KMS-11 (cell line): ENCODE results near the gene RERE.

Experiments
- H2AFZ ChIP-seq: fragments of 200-600 bp; sonication (generic); 2 replicates; pipeline ENCODE4 v1.6.1; 2016; ENCODE audit warnings: antibody characterized with exemption, mixed run types, low read depth
- H3K27ac ChIP-seq: fragments of 200-600 bp; sonication (generic); 2 replicates; pipeline ENCODE4 v1.6.1; 2016; ENCODE audit warnings: mild to moderate bottlenecking, mixed run types
- H3K27me3 ChIP-seq: fragments of 200-600 bp; sonication (generic); 2 replicates; pipeline ENCODE4 v1.6.1; 2017; ENCODE audit warnings: mild to moderate bottlenecking, low read depth, mixed run types, moderate library complexity; ENCODE audit not compliant: insufficient read depth
- H3K36me3 ChIP-seq: fragments of 200-600 bp; sonication (generic); 2 replicates; pipeline ENCODE4 v1.6.1; 2017; ENCODE audit warnings: mild to moderate bottlenecking, mixed run types; ENCODE audit not compliant: insufficient read depth
- H3K4me1 ChIP-seq: fragments of 200-600 bp; sonication (generic); 2 replicates; pipeline ENCODE4 v1.6.1; 2016; ENCODE audit warnings: mild to moderate bottlenecking, low read depth, mixed run types; ENCODE audit not compliant: poor library complexity, severe bottlenecking
- H3K4me2 ChIP-seq: fragments of 200-600 bp; sonication (generic); 2 replicates; pipeline ENCODE4 v1.7.0; 2016; ENCODE audit warnings: mild to moderate bottlenecking, mixed run types
- H3K4me3 ChIP-seq: fragments of 200-600 bp; sonication (generic); IDR thresholded peaks from 2 replicates; pipeline ENCODE4 v1.6.1; 2017; ENCODE audit warnings: low read depth, low read length, mixed read lengths; ENCODE audit not compliant: insufficient read depth
- H3K79me2 ChIP-seq: fragments of 200-600 bp; sonication (generic); 2 replicates; pipeline ENCODE4 v1.6.1; 2016; ENCODE audit warnings: low read depth, mixed run types; ENCODE audit not compliant: insufficient read depth
- H3K9ac ChIP-seq: fragments of 200-600 bp; sonication (generic); 2 replicates; pipeline ENCODE4 v1.6.1; 2016; ENCODE audit warnings: mild to moderate bottlenecking, mixed run types
- H4K20me1 ChIP-seq: fragments of 200-600 bp; sonication (generic); 2 replicates; pipeline ENCODE4 v1.6.1; 2016; ENCODE audit warnings: mild to moderate bottlenecking, mixed run types; ENCODE audit not compliant: insufficient read depth
- CTCF ChIP-seq: fragments of 200-600 bp; sonication (generic); conservative IDR thresholded peaks from 2 replicates; pipeline ENCODE4 v1.6.1; 2017; ENCODE audit warnings: low read depth, mild to moderate bottlenecking, antibody characterized with exemption, low read length, moderate library complexity, mixed read lengths

RERE gene

GRCh38 chr1:8562222-8562621 lies 255.2 kb downstream of the RERE start:
- Histone ChIP-seq H3K4me2 (no peak overlapping the region), H3K9ac (no peak overlapping the region), H3K36me3 (no peaks in the 10 kb centered on the region), H3K27ac (no peak overlapping the region), H3K4me1 (peaks cover 8% of the 10 kb centered on the region), H3K4me3 (no peak overlapping the region), H2AFZ (no peak overlapping the region), H3K27me3 (no peaks in the 10 kb centered on the region), H4K20me1 (no peaks in the 10 kb centered on the region), H3K79me2 (no peaks in the 10 kb centered on the region; the same call in 1 of the 2 replicates)
- TF ChIP-seq CTCF: no peak

- H3K4me2 ChIP-seq: no peak overlapping the region
- H3K4me1 ChIP-seq: peaks cover 10% of the 10 kb centered on the region
- peak; percentile 96 for TF ChIP-seq CTCF
- H3K27me3 ChIP-seq: no peaks in the 10 kb centered on the region
- H2AFZ ChIP-seq: no peak overlapping the region
- H3K27ac ChIP-seq: no peak overlapping the region
- no peak overlapping the region for H3K4me3 ChIP-seq
- no peaks in the 10 kb centered on the region; the same call in 1 of the 2 replicates for H3K79me2 ChIP-seq
- H3K9ac ChIP-seq: no peak overlapping the region
- no peaks in the 10 kb centered on the region for H3K36me3 ChIP-seq
- no peaks in the 10 kb centered on the region for H4K20me1 ChIP-seq
These were observed 256.6 kb downstream of the RERE start for GRCh38 chr1:8560611-8561544.

- Histone ChIP-seq H3K4me3 (no peak overlapping the region), H3K27me3 (no peaks in the 10 kb centered on the region), H3K4me1 (peaks cover 17% of the 10 kb centered on the region), H3K79me2 (no peaks in the 10 kb centered on the region; the same call in 1 of the 2 replicates), H3K36me3 (no peaks in the 10 kb centered on the region), H3K9ac (no peak overlapping the region), H3K4me2 (no peak overlapping the region), H2AFZ (no peak overlapping the region), H3K27ac (no peak overlapping the region), H4K20me1 (no peaks in the 10 kb centered on the region)
- no peak for TF ChIP-seq CTCF
These were observed 257.4 kb downstream of the RERE start for GRCh38 chr1:8560035-8560434.

GRCh38 chr1:8555582-8555981 lies 261.9 kb downstream of the RERE start:
- Histone ChIP-seq H3K9ac (no peak overlapping the region), H3K4me1 (peaks cover 12% of the 10 kb centered on the region), H3K4me3 (no peak overlapping the region), H3K27ac (no peak overlapping the region), H3K27me3 (no peaks in the 10 kb centered on the region), H2AFZ (no peak overlapping the region), H4K20me1 (no peaks in the 10 kb centered on the region), H3K79me2 (no peaks in the 10 kb centered on the region; the same call in 1 of the 2 replicates), H3K36me3 (no peaks in the 10 kb centered on the region), H3K4me2 (no peak overlapping the region)
- TF ChIP-seq CTCF: no peak
